HG03060 (cell line): ENCODE data around the gene VPS9D1.

Experiments
- ATAC-seq: cut with Tn5 transposase; IDR thresholded peaks from one replicate; pipeline ENCODE4 v1.9.1; 2021; ENCODE audit warnings: low read depth, moderate number of reproducible peaks; ENCODE audit not compliant: unreplicated experiment

The VPS9D1 gene

GRCh38 chr16:89733792-89734191 lies 13.1 kb upstream of the VPS9D1 start:
- ATAC-seq, result no peak

- no peak for ATAC-seq
These were observed 12.6 kb upstream of the VPS9D1 start for GRCh38 chr16:89733322-89733721.

- ATAC-seq, result no peak
These were observed 12.2 kb upstream of the VPS9D1 start for GRCh38 chr16:89732918-89733242.

GRCh38 chr16:89732142-89732917 lies 11.6 kb upstream of the VPS9D1 start:
- no peak for ATAC-seq

GRCh38 chr16:89730610-89731234 lies 10.0 kb upstream of the VPS9D1 start:
- no peak for ATAC-seq

- no peak for ATAC-seq
These were observed 9.3 kb upstream of the VPS9D1 start for GRCh38 chr16:89729863-89730593.

GRCh38 chr16:89729293-89729692 lies 8.6 kb upstream of the VPS9D1 start:
- ATAC-seq, result no peak

- no peak for ATAC-seq
These were observed 6.9 kb upstream of the VPS9D1 start for GRCh38 chr16:89727406-89728120.

- ATAC-seq, result no peak
These were observed 2.9 kb upstream of the VPS9D1 start for GRCh38 chr16:89723279-89724250.

GRCh38 chr16:89722392-89723278 lies 1.9 kb upstream of the VPS9D1 start:
- no peak for ATAC-seq

GRCh38 chr16:89721546-89722391 lies 1.1 kb upstream of the VPS9D1 start:
- no peak for ATAC-seq

- ATAC-seq, result no peak
These were observed 216 bp downstream of the VPS9D1 start for GRCh38 chr16:89720551-89720812.

- no peak for ATAC-seq
These were observed 2.8 kb downstream of the VPS9D1 start for GRCh38 chr16:89717688-89718505.

- no peak for ATAC-seq
These were observed 3.6 kb downstream of the VPS9D1 start for GRCh38 chr16:89716916-89717687.

GRCh38 chr16:89716493-89716892 lies 4.2 kb downstream of the VPS9D1 start:
- no peak for ATAC-seq

- no peak for ATAC-seq
These were observed 8.4 kb downstream of the VPS9D1 start for GRCh38 chr16:89712274-89712781.
